Measurements from ENCODE around the gene AUTS2.

AUTS2 gene

GRCh38 chr7:70599446-70600190 lies 1001.3 kb downstream of the AUTS2 start:
- DNase-seq: no peak

GRCh38 chr7:70600993-70601392 lies 1002.7 kb downstream of the AUTS2 start:
- DNase-seq: no peak

- no peak for DNase-seq
These were observed 1003.8 kb downstream of the AUTS2 start for GRCh38 chr7:70602117-70602516.

GRCh38 chr7:70607281-70607680 lies 1009.0 kb downstream of the AUTS2 start:
- no peak for DNase-seq

- no peak for DNase-seq
These were observed 1009.5 kb downstream of the AUTS2 start for GRCh38 chr7:70607759-70608158.

- DNase-seq: no peak
These were observed 1010.0 kb downstream of the AUTS2 start for GRCh38 chr7:70608229-70608628.

GRCh38 chr7:70612811-70613210 lies 1014.5 kb downstream of the AUTS2 start:
- DNase-seq: no peak

GRCh38 chr7:70614237-70615045 lies 1016.2 kb downstream of the AUTS2 start:
- no peak for DNase-seq

GRCh38 chr7:70615066-70615606 lies 1016.9 kb downstream of the AUTS2 start:
- no peak for DNase-seq

GRCh38 chr7:70616211-70616610 lies 1017.9 kb downstream of the AUTS2 start:
- no peak for DNase-seq

- no peak for DNase-seq
These were observed 1018.5 kb downstream of the AUTS2 start for GRCh38 chr7:70616821-70617220.

GRCh38 chr7:70618020-70618551 lies 1019.8 kb downstream of the AUTS2 start:
- DNase-seq: no peak

GRCh38 chr7:70619130-70619529 lies 1020.9 kb downstream of the AUTS2 start:
- DNase-seq: no peak

GRCh38 chr7:70619659-70620058 lies 1021.4 kb downstream of the AUTS2 start:
- no peak for DNase-seq

- DNase-seq: no peak
These were observed 1022.2 kb downstream of the AUTS2 start for GRCh38 chr7:70620333-70621055.

GRCh38 chr7:70621954-70622600 lies 1023.8 kb downstream of the AUTS2 start:
- no peak for DNase-seq

- DNase-seq: no peak
These were observed 1024.7 kb downstream of the AUTS2 start for GRCh38 chr7:70622936-70623335.

GRCh38 chr7:70624500-70625103 lies 1026.3 kb downstream of the AUTS2 start:
- DNase-seq: no peak

GRCh38 chr7:70627461-70627860 lies 1029.2 kb downstream of the AUTS2 start:
- DNase-seq: no peak

GRCh38 chr7:70630440-70630817 lies 1032.2 kb downstream of the AUTS2 start:
- DNase-seq: no peak

GRCh38 chr7:70630818-70631457 lies 1032.7 kb downstream of the AUTS2 start:
- no peak for DNase-seq

GRCh38 chr7:70631718-70632117 lies 1033.4 kb downstream of the AUTS2 start:
- DNase-seq: no peak
